ENCODE measurements around the gene ALKBH3.

The ALKBH3 gene

GRCh38 chr11:43923406-43924111 is 42.9 kb downstream of the ALKBH3 start:
- no peak for DNase-seq

GRCh38 chr11:43924112-43924855 is 43.7 kb downstream of the ALKBH3 start:
- DNase-seq, result no peak

GRCh38 chr11:43925063-43925931 is 44.7 kb downstream of the ALKBH3 start:
- DNase-seq, result no peak

GRCh38 chr11:43925932-43926505 is 45.4 kb downstream of the ALKBH3 start:
- DNase-seq, result no peak

- DNase-seq, result no peak
Observed at GRCh38 chr11:43927070-43927469, 46.4 kb downstream of the ALKBH3 start.

- DNase-seq, result no peak
Observed at GRCh38 chr11:43927925-43928707, 47.5 kb downstream of the ALKBH3 start.

GRCh38 chr11:43928721-43929120 is 48.1 kb downstream of the ALKBH3 start:
- DNase-seq, result no peak

GRCh38 chr11:43930868-43931716 is 50.5 kb downstream of the ALKBH3 start:
- DNase-seq, result peak; percentile 15

GRCh38 chr11:43931717-43932039 is 51.0 kb downstream of the ALKBH3 start:
- no peak for DNase-seq

GRCh38 chr11:43933226-43933607 is 52.6 kb downstream of the ALKBH3 start:
- DNase-seq, result no peak

GRCh38 chr11:43933608-43934551 is 53.2 kb downstream of the ALKBH3 start:
- no peak for DNase-seq

GRCh38 chr11:43934601-43935423 is 54.2 kb downstream of the ALKBH3 start:
- DNase-seq, result no peak

- no peak for DNase-seq
Observed at GRCh38 chr11:43935424-43935979, 54.9 kb downstream of the ALKBH3 start.

- peak; percentile 64 for DNase-seq
Observed at GRCh38 chr11:43936076-43936475, 55.4 kb downstream of the ALKBH3 start.

- DNase-seq, result no peak
Observed at GRCh38 chr11:43937434-43938411, 57.1 kb downstream of the ALKBH3 start.

GRCh38 chr11:43941257-43941994 is 60.8 kb downstream of the ALKBH3 start:
- DNase-seq, result no peak
